ENCODE measurements around the gene TMEM88.
A peak's percentile ranks its signal among the peaks of the same experiment; 100 is the strongest.

Gene TMEM88

GRCh38 chr17:7823581-7824001 is 31.3 kb upstream of the TMEM88 start:
- FAIRE-seq (no peak), DNase-seq (ENCODE audit: insufficient read length, low spot score) (no peak)
- TF ChIP-seq POLR2A (IDR thresholded peaks at IDR 0.05; ENCODE audit: low read depth, low read length): no peak

GRCh38 chr17:7824021-7824924 is 30.6 kb upstream of the TMEM88 start:
- no peak for DNase-seq (ENCODE audit: insufficient read length, low spot score)
- no peak for TF ChIP-seq POLR2A (IDR thresholded peaks at IDR 0.05; ENCODE audit: low read depth, low read length)
- FAIRE-seq: no peak

GRCh38 chr17:7825206-7825990 is 29.5 kb upstream of the TMEM88 start:
- DNase-seq (ENCODE audit: insufficient read length, low spot score) (no peak), FAIRE-seq (no peak)
- TF ChIP-seq POLR2A (IDR thresholded peaks at IDR 0.05; ENCODE audit: low read depth, low read length): no peak

- FAIRE-seq (no peak), DNase-seq (ENCODE audit: insufficient read length, low spot score) (no peak)
- no peak for TF ChIP-seq POLR2A (IDR thresholded peaks at IDR 0.05; ENCODE audit: low read depth, low read length)
These were observed 24.2 kb upstream of the TMEM88 start for GRCh38 chr17:7830616-7831015.

GRCh38 chr17:7831233-7831632 is 23.6 kb upstream of the TMEM88 start:
- DNase-seq (ENCODE audit: insufficient read length, low spot score) (no peak), FAIRE-seq (no peak)
- no peak for TF ChIP-seq POLR2A (IDR thresholded peaks at IDR 0.05; ENCODE audit: low read depth, low read length)

- no peak for FAIRE-seq
- TF ChIP-seq POLR2A (IDR thresholded peaks at IDR 0.05; ENCODE audit: low read depth, low read length): no peak
- DNase-seq (ENCODE audit: insufficient read length, low spot score): no peak
These were observed 22.4 kb upstream of the TMEM88 start for GRCh38 chr17:7832431-7832830.

- DNase-seq (ENCODE audit: insufficient read length, low spot score) (no peak), FAIRE-seq (no peak)
- TF ChIP-seq POLR2A (IDR thresholded peaks at IDR 0.05; ENCODE audit: low read depth, low read length): no peak
These were observed 21.7 kb upstream of the TMEM88 start for GRCh38 chr17:7833011-7833794.

GRCh38 chr17:7833795-7834541 is 20.9 kb upstream of the TMEM88 start, which contains the start of gene KDM6B:
Gene KDM6B, plus strand, starts transcription at chr17:7834217. Its CDS starts 11,338 bp downstream, at chr17:7845555.
- TF ChIP-seq POLR2A (IDR thresholded peaks at IDR 0.05; ENCODE audit: low read depth, low read length): 0 out of 2 replicates have a peak, but pooled peaks have one; percentile 18
- no peak for FAIRE-seq
- peak; percentile 90 for DNase-seq (ENCODE audit: insufficient read length, low spot score)

- no peak for TF ChIP-seq POLR2A (IDR thresholded peaks at IDR 0.05; ENCODE audit: low read depth, low read length)
- FAIRE-seq (no peak), DNase-seq (ENCODE audit: insufficient read length, low spot score) (no peak)
These were observed 20.3 kb upstream of the TMEM88 start for GRCh38 chr17:7834542-7834956.

- 0 out of 2 replicates have a peak, but pooled peaks have one; percentile 28 for TF ChIP-seq POLR2A (IDR thresholded peaks at IDR 0.05; ENCODE audit: low read depth, low read length)
- DNase-seq (ENCODE audit: insufficient read length, low spot score): peak; percentile 90
- peak; percentile 20 for FAIRE-seq
These were observed 19.7 kb upstream of the TMEM88 start for GRCh38 chr17:7834957-7835813.

- no peak for TF ChIP-seq POLR2A (IDR thresholded peaks at IDR 0.05; ENCODE audit: low read depth, low read length)
- FAIRE-seq (no peak), DNase-seq (ENCODE audit: insufficient read length, low spot score) (no peak)
These were observed 18.9 kb upstream of the TMEM88 start for GRCh38 chr17:7835814-7836595.

All from H54 (cell line).